Astrocyte (in vitro differentiated cells and primary cell): ENCODE data around the gene HDAC1.

ENCODE experiments used
- EZH2 ChIP-seq: IDR thresholded peaks from 2 replicates; pipeline ENCODE4 v1.6.1; 2012; ENCODE audit warnings: mild to moderate bottlenecking, low read length, inconsistent platforms; ENCODE audit not compliant: insufficient read depth
- TF ChIP-seq, protein P1 (sequence below): IDR thresholded peaks from 2 replicates; pipeline ENCODE4 v1.5.1; 2011; ENCODE audit warnings: low read depth, mild to moderate bottlenecking, inconsistent platforms, low read length, moderate library complexity; ENCODE audit not compliant: insufficient read depth

DNA sequence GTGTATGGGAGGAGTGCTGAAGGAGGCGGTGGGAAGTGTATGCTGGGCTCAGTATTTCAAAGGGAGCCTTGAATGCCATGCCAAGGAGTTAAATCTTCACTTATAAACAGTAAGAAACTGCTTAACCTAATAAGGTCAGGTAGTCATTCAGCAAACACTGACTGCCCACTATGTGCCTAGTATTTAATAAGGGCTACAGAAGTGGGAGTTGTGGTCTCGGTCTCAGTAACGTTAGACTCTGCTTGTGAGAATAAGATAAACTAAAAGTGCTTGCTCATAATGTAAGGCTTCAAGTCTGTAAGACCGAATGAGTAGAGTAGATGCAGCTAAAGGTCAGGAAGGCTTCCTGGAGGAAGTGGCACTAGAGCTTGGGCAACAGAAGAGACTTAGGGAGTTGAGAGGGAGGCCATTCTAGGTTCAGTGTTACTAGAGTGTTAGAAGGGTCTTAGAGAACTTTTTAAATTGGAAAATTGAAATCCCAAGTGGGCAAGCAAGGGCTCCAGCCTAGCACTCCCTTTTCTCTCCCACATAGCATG is 38.1 kb downstream of the HDAC1 start:
- no peak for TF ChIP-seq EZH2
- TF ChIP-seq, protein P1, sequence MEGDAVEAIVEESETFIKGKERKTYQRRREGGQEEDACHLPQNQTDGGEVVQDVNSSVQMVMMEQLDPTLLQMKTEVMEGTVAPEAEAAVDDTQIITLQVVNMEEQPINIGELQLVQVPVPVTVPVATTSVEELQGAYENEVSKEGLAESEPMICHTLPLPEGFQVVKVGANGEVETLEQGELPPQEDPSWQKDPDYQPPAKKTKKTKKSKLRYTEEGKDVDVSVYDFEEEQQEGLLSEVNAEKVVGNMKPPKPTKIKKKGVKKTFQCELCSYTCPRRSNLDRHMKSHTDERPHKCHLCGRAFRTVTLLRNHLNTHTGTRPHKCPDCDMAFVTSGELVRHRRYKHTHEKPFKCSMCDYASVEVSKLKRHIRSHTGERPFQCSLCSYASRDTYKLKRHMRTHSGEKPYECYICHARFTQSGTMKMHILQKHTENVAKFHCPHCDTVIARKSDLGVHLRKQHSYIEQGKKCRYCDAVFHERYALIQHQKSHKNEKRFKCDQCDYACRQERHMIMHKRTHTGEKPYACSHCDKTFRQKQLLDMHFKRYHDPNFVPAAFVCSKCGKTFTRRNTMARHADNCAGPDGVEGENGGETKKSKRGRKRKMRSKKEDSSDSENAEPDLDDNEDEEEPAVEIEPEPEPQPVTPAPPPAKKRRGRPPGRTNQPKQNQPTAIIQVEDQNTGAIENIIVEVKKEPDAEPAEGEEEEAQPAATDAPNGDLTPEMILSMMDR: no peak
